ENCODE data around the gene TEK. TPM values are rescaled to one million over a fixed set of nuclear protein-coding genes. Genes with fewer than 3 reads are reported as not detected.

The TEK gene
- total RNA-seq, 1 donor from 2014 or later: 2.3 TPM

- no peak for DNase-seq (ENCODE audit: low read depth)
- H3K27ac Mint-ChIP-seq (ENCODE audit: unreplicated experiment): no peak overlapping the region
- peak; percentile 45 for FAIRE-seq
Observed at GRCh38 chr9:27176971-27177370, 67.9 kb downstream of the TEK start.

GRCh38 chr9:27179245-27179865, 70.3 kb downstream of the TEK start:
- H3K4me3 Mint-ChIP-seq (ENCODE audit: unreplicated experiment): no peak overlapping the region
- Histone ChIP-seq H3K36me3 (ENCODE audit: insufficient read depth, low read length) (no peaks in the 10 kb centered on the region), H3K9ac (ENCODE audit: low read length) (no peak overlapping the region), H3K27ac (ENCODE audit: low read depth, low read length) (peak overlapping the region; percentile 43), H4K20me1 (ENCODE audit: insufficient read depth, low read length) (no peaks in the 10 kb centered on the region), H3K79me2 (ENCODE audit: insufficient read depth, low read length) (no peaks in the 10 kb centered on the region), H3K4me1 (ENCODE audit: insufficient read depth, low read length) (peaks cover 8% of the 10 kb centered on the region), H3K4me2 (ENCODE audit: low read length) (peak overlapping the region; percentile 42), H2AFZ (ENCODE audit: low read depth, low read length) (no peak overlapping the region), H3K4me3 (ENCODE audit: insufficient read depth, low read depth, low read length) (no peak overlapping the region), H3K9me3 (ENCODE audit: insufficient read depth, low read depth, low read length) (no peaks in the 10 kb centered on the region), H3K27me3 (ENCODE audit: insufficient read depth, low read length) (no peaks in the 10 kb centered on the region)
- H3K27ac Mint-ChIP-seq (ENCODE audit: unreplicated experiment): peak overlapping the region; percentile 60
- H3K36me3 Mint-ChIP-seq (ENCODE audit: low read depth, unreplicated experiment): no peaks in the 10 kb centered on the region
- DNase-seq (ENCODE audit: low read depth): peak; percentile 58
- peaks cover 9% of the 10 kb centered on the region for H3K4me1 Mint-ChIP-seq (ENCODE audit: low read depth, unreplicated experiment)
- TF ChIP-seq CTCF (IDR thresholded peaks at IDR 0.05; ENCODE audit: insufficient read depth, low read depth, low read length) (no peak), EZH2 (IDR thresholded peaks at IDR 0.05; ENCODE audit: insufficient read depth, low read length) (no peak)
- no peaks in the 10 kb centered on the region for H3K27me3 Mint-ChIP-seq (ENCODE audit: low read depth, unreplicated experiment)
- no peak for FAIRE-seq
- H3K9me3 Mint-ChIP-seq (ENCODE audit: unreplicated experiment): peaks cover 8% of the 10 kb centered on the region

More at GRCh38 chr9:27176971-27177370, 67.9 kb downstream of the TEK start:
- H3K27me3 ChIP-seq (ENCODE audit: insufficient read depth, low read length): no peaks in the 10 kb centered on the region
- H3K27ac ChIP-seq (ENCODE audit: low read depth, low read length): no peak overlapping the region
- Mint-ChIP-seq H3K27me3 (ENCODE audit: low read depth, unreplicated experiment) (peaks cover 2% of the 10 kb centered on the region), H3K36me3 (ENCODE audit: low read depth, unreplicated experiment) (no peaks in the 10 kb centered on the region), H3K4me1 (ENCODE audit: low read depth, unreplicated experiment) (peaks cover 9% of the 10 kb centered on the region), H3K9me3 (ENCODE audit: unreplicated experiment) (peaks cover 8% of the 10 kb centered on the region), H3K4me3 (ENCODE audit: unreplicated experiment) (no peak overlapping the region)
- TF ChIP-seq EZH2 (IDR thresholded peaks at IDR 0.05; ENCODE audit: insufficient read depth, low read length) (no peak), CTCF (IDR thresholded peaks at IDR 0.05; ENCODE audit: insufficient read depth, low read depth, low read length) (no peak)
- H3K79me2 ChIP-seq (ENCODE audit: insufficient read depth, low read length): no peaks in the 10 kb centered on the region
- no peak overlapping the region for H3K4me3 ChIP-seq (ENCODE audit: insufficient read depth, low read depth, low read length)
- no peaks in the 10 kb centered on the region for H3K9me3 ChIP-seq (ENCODE audit: insufficient read depth, low read depth, low read length)
- no peak overlapping the region for H3K4me2 ChIP-seq (ENCODE audit: low read length)
- no peaks in the 10 kb centered on the region for H3K36me3 ChIP-seq (ENCODE audit: insufficient read depth, low read length)
- no peak overlapping the region for H2AFZ ChIP-seq (ENCODE audit: low read depth, low read length)
- H3K4me1 ChIP-seq (ENCODE audit: insufficient read depth, low read length): peaks cover 8% of the 10 kb centered on the region
- no peaks in the 10 kb centered on the region for H4K20me1 ChIP-seq (ENCODE audit: insufficient read depth, low read length)
- no peak overlapping the region for H3K9ac ChIP-seq (ENCODE audit: low read length)

- Mint-ChIP-seq H3K4me1 (ENCODE audit: low read depth, unreplicated experiment) (peaks cover 9% of the 10 kb centered on the region), H3K36me3 (ENCODE audit: low read depth, unreplicated experiment) (no peaks in the 10 kb centered on the region), H3K27ac (ENCODE audit: unreplicated experiment) (no peak overlapping the region), H3K9me3 (ENCODE audit: unreplicated experiment) (peaks cover 8% of the 10 kb centered on the region), H3K4me3 (ENCODE audit: unreplicated experiment) (no peak overlapping the region), H3K27me3 (ENCODE audit: low read depth, unreplicated experiment) (no peaks in the 10 kb centered on the region)
- Histone ChIP-seq H3K79me2 (ENCODE audit: insufficient read depth, low read length) (no peaks in the 10 kb centered on the region), H4K20me1 (ENCODE audit: insufficient read depth, low read length) (no peaks in the 10 kb centered on the region), H3K27me3 (ENCODE audit: insufficient read depth, low read length) (no peaks in the 10 kb centered on the region), H3K4me1 (ENCODE audit: insufficient read depth, low read length) (peaks cover 8% of the 10 kb centered on the region), H3K4me3 (ENCODE audit: insufficient read depth, low read depth, low read length) (no peak overlapping the region), H2AFZ (ENCODE audit: low read depth, low read length) (no peak overlapping the region), H3K9ac (ENCODE audit: low read length) (no peak overlapping the region), H3K27ac (ENCODE audit: low read depth, low read length) (no peak overlapping the region), H3K4me2 (ENCODE audit: low read length) (no peak overlapping the region), H3K9me3 (ENCODE audit: insufficient read depth, low read depth, low read length) (no peaks in the 10 kb centered on the region), H3K36me3 (ENCODE audit: insufficient read depth, low read length) (no peaks in the 10 kb centered on the region)
- no peak for FAIRE-seq
- peak; percentile 82 for DNase-seq (ENCODE audit: low read depth)
- TF ChIP-seq EZH2 (IDR thresholded peaks at IDR 0.05; ENCODE audit: insufficient read depth, low read length): no peak
- no peak for TF ChIP-seq CTCF (IDR thresholded peaks at IDR 0.05; ENCODE audit: insufficient read depth, low read depth, low read length)
Observed at GRCh38 chr9:27181381-27181780, 72.4 kb downstream of the TEK start.
